Breast epithelium (tissue), 4 donors: ENCODE results near the gene GNB2. TPM values are rescaled to one million over a fixed set of nuclear protein-coding genes. Genes with fewer than 3 reads are reported as not detected.

Experiments
- DNase-seq, 2 donors: peaks; one replicate each; pipeline ENCODE4 v3.0.0-alpha.2; 2019; ENCODE audit warnings: low spot score in 2 of 2
- H3K27ac ChIP-seq, 2 donors: fragments of 200-600 bp; sonication (generic) in 1 of 2; one replicate each; pipeline ENCODE4 v1.5.1; 2016 to 2019; ENCODE audit warnings: mild to moderate bottlenecking in 1 of 2
- H3K27me3 ChIP-seq, 2 donors: fragments of 200-600 bp; sonication (generic) in 1 of 2; one replicate each; pipeline versions ENCODE4 v1.5.1 to v1.6.0; 2017 to 2019; ENCODE audit warnings: control low read depth in 1 of 2, mild to moderate bottlenecking in 1 of 2
- H3K36me3 ChIP-seq: fragments of 200-600 bp; one replicate; pipeline ENCODE4 v1.5.1; 2019
- H3K4me1 ChIP-seq, 2 donors: fragments of 200-600 bp; sonication (generic); one replicate each; pipeline ENCODE4 v1.5.1; 2016 to 2019; ENCODE audit warnings: control low read depth in 1 of 2
- H3K4me3 ChIP-seq, 3 donors: fragments of 200-600 bp; sonication (generic); 1 replicate in 2 of 3; 2 replicates in 1 of 3; pipeline ENCODE4 v1.5.1; 2016 to 2019; ENCODE audit warnings: mild to moderate bottlenecking in 3 of 3, moderate library complexity in 2 of 3
- H3K9me3 ChIP-seq, 2 donors: fragments of 200-600 bp; sonication (generic) in 1 of 2; one replicate each; pipeline ENCODE4 v1.5.1; 2016 to 2019; ENCODE audit warnings: control low read depth in 1 of 2
- POLR2A ChIP-seq: fragments of 450-650 bp; IDR thresholded peaks from one replicate; pipeline ENCODE4 v1.6.1; 2016; ENCODE audit warnings: antibody characterized with exemption, mild to moderate bottlenecking, moderate library complexity
- POLR2AphosphoS5 ChIP-seq, 3 donors: sonication (generic); formaldehyde crosslinking; IDR thresholded peaks; one replicate each; pipeline ENCODE4 v1.6.1; 2017; ENCODE audit warnings: antibody characterized with exemption in 3 of 3
- intact Hi-C: fragments of 100-400 bp; cut with DNase I; formaldehyde crosslinking; loops from one replicate; pipeline ENCODE4 v1.15.1; 2023; ENCODE audit warnings: low total_unique reads
- total RNA-seq, 3 donors: library from RNA; depleted of rRNA; stranded (reverse); fragments of >200 nt; gene quantifications; one replicate each; pipeline ENCODE4 v1.1.0, GENCODE V29; 2016
- TF ChIP-seq, protein P1 (sequence below), 3 donors: fragments of 450-650 bp; IDR thresholded peaks; one replicate each; pipeline ENCODE4 v1.5.1; 2016 to 2017; ENCODE audit warnings: antibody characterized with exemption in 3 of 3, mild to moderate bottlenecking in 3 of 3, moderate library complexity in 3 of 3

The GNB2 gene
- total RNA-seq, 3 donors from 2014 or later: 113 to 197 (median 173) TPM

GRCh38 chr7:100682991-100683658 is 9.6 kb downstream of the GNB2 start:
- DNase-seq: no peak
- Histone ChIP-seq H3K27me3 (no peaks in the 10 kb centered on the region), H3K9me3 (no peaks in the 10 kb centered on the region), H3K4me3 (no peak overlapping the region), H3K4me1 (no peaks in the 10 kb centered on the region), H3K27ac (peak overlapping the region in 1 of 2 donors; percentile 48), H3K36me3 (peaks cover 35% of the 10 kb centered on the region)
- intact Hi-C loops: loop anchor here (10.0 kb wide), 1 partner anchor 108 kb away; the partner anchor contains the start of gene SAP25
- no peak for TF ChIP-seq POLR2AphosphoS5 (IDR thresholded peaks at IDR 0.05)
- no peak for TF ChIP-seq POLR2A
- TF ChIP-seq, protein P1, sequence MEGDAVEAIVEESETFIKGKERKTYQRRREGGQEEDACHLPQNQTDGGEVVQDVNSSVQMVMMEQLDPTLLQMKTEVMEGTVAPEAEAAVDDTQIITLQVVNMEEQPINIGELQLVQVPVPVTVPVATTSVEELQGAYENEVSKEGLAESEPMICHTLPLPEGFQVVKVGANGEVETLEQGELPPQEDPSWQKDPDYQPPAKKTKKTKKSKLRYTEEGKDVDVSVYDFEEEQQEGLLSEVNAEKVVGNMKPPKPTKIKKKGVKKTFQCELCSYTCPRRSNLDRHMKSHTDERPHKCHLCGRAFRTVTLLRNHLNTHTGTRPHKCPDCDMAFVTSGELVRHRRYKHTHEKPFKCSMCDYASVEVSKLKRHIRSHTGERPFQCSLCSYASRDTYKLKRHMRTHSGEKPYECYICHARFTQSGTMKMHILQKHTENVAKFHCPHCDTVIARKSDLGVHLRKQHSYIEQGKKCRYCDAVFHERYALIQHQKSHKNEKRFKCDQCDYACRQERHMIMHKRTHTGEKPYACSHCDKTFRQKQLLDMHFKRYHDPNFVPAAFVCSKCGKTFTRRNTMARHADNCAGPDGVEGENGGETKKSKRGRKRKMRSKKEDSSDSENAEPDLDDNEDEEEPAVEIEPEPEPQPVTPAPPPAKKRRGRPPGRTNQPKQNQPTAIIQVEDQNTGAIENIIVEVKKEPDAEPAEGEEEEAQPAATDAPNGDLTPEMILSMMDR (IDR thresholded peaks at IDR 0.05): no peak

DNA sequence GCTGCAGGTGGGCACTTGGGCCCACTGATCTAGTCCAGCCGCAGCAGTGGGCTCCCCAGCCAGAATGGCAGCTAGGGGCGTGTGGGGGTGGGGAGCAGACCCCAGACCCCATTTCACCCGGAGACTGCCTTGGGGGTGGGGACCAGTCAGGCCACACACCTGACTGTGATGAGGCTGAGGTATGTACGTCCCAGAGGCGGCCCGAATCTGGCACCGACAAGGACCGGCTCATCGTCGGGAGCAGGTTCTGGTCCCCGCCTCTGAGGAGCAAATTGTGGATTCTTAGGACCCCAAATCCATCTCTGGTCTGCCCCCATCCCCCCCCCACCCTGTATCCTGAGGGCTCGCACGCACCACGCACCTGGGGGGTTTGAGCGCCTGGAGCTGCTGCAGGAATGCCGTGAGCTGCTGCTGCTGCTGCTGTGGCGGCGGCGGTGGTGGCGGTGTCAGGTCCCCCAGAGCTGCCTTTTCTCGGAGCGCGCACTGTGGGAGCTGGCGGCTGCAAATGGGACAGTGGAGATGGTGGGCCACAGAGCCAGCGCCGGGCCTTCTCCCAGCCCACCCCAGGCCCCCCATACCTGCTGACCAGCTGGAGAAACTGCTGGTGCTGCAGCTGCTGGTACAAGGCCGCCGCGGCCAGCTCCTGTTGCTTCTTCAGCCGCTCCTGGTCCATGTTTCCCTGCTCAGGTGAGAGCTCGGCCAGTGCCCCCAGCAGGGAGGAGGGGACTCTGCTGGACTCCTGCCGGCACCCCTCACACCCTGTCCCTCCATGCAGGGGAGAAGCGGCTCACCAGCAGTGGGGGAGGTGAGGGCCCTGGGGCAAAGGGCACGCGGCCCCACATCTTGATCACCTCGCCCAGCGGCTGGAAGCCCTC is 10.4 kb downstream of the GNB2 start:
- Histone ChIP-seq H3K4me1 (no peaks in the 10 kb centered on the region), H3K36me3 (peaks cover 35% of the 10 kb centered on the region), H3K27me3 (no peaks in the 10 kb centered on the region), H3K4me3 (no peak overlapping the region), H3K9me3 (no peaks in the 10 kb centered on the region), H3K27ac (no peak overlapping the region)
- TF ChIP-seq, protein P1 (IDR thresholded peaks at IDR 0.05): no peak
- TF ChIP-seq POLR2AphosphoS5 (IDR thresholded peaks at IDR 0.05): no peak
- no peak for TF ChIP-seq POLR2A
- no peak for DNase-seq
- intact Hi-C loops: loop anchor here (10.0 kb wide), 1 partner anchor 109 kb away; the partner anchor contains the start of gene SAP25

DNA sequence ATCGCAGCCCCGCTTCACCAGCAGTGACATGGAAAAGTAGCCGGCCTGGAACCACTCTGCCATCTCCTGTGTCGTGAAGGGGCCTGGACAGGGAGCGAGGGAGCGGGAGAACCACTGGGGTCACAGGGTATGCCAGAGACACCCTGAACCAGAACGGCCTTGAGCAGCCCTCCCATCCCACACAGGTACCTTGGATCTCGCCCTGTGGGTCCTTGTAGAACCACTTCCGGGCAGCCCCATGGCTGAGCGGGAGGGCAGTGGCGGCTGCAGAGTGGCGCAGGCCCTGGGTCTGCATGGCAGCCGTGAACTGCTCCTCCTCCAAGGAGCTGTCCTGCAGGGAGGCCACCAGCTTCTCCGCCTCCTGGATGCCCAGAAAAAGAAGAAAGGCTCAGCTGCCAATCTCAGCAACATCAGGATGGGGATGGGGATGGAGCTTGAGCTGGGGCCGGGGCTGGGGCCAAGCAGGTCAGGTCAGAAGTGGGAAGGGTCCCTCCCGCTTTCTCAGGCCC is 11.0 kb downstream of the GNB2 start:
- intact Hi-C loops: loop anchor here (5.0 to 10.0 kb wide), 2 partner anchors 110 to 207 kb away; partner anchors contain the start of genes SAP25 and TSC22D4
- H3K4me3 ChIP-seq: no peak overlapping the region
- no peaks in the 10 kb centered on the region for H3K9me3 ChIP-seq
- TF ChIP-seq POLR2AphosphoS5 (IDR thresholded peaks at IDR 0.05) (no peak), POLR2A (no peak)
- TF ChIP-seq, protein P1 (IDR thresholded peaks at IDR 0.05): no peak
- no peak for DNase-seq
- H3K27me3 ChIP-seq: no peaks in the 10 kb centered on the region
- H3K4me1 ChIP-seq: no peaks in the 10 kb centered on the region
- H3K36me3 ChIP-seq: peaks cover 35% of the 10 kb centered on the region
- H3K27ac ChIP-seq: no peak overlapping the region

DNA sequence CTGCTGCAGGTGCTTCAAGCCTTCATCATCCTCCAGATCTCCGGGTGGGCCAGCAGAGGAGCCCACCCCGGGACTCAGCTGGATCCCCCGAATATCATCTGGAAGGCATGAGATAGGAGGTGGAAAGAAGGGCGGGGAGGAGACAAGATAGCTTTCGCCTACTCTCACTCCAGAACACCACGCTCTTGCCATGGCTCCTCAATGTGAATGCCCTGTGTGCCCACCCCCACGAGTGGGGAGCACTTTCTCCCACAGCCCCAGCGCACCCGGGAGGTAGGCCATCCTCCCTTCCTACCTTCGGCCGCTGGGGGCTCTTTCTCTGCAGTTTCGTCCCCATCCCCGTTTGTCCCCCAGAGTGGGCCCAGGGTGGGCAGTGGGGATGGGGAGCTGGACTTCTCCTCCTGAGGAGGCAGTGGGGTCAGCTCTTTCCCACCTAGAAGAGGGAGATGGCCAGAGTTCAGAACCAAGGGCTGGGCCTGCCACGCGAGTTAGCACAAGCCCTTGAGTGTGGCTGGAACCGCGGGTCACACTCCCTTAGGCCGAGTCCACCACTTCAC is 11.6 kb downstream of the GNB2 start:
- Histone ChIP-seq H3K4me3 (no peak overlapping the region), H3K36me3 (peaks cover 35% of the 10 kb centered on the region), H3K27ac (no peak overlapping the region), H3K27me3 (no peaks in the 10 kb centered on the region), H3K9me3 (no peaks in the 10 kb centered on the region), H3K4me1 (no peaks in the 10 kb centered on the region)
- TF ChIP-seq, protein P1 (IDR thresholded peaks at IDR 0.05): no peak
- TF ChIP-seq POLR2AphosphoS5 (IDR thresholded peaks at IDR 0.05) (no peak), POLR2A (no peak)
- intact Hi-C loops: loop anchor here (5.0 to 10.0 kb wide), 2 partner anchors 110 to 208 kb away; partner anchors contain the start of genes SAP25 and TSC22D4
- DNase-seq: no peak
